HG03196 (cell line): ENCODE measurements around the gene USP7.

ENCODE experiments used
- ATAC-seq: cut with Tn5 transposase; IDR thresholded peaks from one replicate; pipeline ENCODE4 v1.9.1; 2021; ENCODE audit not compliant: unreplicated experiment

USP7 gene

DNA sequence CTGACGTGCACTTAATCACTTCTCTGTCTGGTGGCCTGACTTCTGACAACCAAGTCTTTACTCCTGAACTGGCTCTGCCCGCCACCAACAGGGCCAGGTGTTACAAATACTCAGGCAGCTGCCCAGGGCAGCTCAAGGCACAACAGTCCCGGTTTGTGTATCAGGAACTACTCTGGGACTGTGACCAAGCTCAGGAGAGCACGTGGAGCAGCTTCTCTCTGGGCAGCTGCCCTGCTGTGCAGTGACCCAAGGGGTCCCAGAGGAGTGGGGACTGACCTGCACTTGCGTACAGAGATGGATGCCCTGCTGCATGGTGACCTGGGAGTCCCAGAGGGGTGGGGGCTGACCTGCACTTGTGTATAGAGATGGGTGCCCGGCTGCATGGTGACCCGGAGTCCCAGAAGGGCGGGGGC lies 59.7 kb downstream of the USP7 start:
- no peak for ATAC-seq

DNA sequence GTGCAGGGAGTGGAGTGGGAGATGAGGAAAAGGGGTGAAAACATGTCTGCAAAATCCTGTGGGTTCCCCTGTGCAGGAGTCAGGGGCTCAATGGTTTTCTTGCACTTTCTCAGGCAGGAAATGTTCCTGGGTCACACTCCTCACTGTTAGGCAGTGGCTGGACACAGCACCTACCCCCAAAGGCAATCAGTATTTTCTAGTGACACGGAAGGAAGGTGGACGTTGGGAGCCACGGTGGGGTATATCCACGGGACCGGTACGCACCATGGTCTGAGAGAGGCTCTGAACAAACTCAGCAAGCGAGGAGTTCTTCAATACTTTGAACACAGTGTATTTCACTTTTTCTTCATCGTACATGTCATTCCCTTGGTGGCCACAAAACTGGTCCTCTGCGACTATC lies 60.7 kb downstream of the USP7 start:
- ATAC-seq, result no peak

DNA sequence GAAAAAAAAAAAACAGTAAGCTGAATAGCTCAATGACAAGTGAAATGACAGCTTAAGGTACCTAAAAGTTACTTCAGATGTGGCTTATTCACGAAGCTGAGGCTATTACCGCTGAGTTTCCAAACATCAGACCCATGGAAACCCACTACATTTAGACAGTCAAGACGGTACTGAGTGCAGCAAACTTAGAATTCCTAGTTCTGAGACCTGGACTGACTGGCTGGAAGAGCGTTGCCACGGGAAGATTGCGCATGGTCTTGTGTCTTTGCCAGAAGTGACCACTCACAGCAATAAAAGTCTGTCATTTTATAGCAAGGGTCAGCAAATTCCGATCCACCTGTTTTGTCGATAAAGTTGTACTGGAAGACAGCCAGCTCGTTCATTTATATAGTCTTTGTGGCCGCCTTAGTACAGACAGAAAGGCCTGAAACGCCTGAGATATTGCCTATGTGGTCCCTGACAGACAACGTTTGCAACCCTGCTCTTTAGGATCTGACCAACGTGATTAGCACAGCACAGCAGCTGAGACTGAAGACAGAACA lies 62.3 kb downstream of the USP7 start:
- no peak for ATAC-seq

DNA sequence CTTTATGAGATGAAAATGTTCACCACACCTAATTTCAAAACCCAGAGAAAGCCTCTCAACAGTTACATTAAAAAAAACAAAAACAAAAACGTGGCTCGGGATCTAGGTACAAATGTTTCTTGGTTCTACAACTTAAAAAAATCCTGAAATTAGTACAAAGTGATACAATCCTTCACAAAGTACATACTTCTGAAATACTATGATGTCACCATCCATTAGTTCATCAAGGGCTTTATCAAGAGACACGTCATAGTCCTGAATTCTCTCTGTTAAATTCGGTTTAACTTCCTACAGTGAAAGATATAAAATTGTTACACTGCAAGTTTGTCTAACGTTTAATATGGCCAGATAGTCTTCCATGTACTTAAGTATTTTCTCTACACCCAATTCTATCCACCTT lies 63.4 kb downstream of the USP7 start:
- no peak for ATAC-seq

DNA sequence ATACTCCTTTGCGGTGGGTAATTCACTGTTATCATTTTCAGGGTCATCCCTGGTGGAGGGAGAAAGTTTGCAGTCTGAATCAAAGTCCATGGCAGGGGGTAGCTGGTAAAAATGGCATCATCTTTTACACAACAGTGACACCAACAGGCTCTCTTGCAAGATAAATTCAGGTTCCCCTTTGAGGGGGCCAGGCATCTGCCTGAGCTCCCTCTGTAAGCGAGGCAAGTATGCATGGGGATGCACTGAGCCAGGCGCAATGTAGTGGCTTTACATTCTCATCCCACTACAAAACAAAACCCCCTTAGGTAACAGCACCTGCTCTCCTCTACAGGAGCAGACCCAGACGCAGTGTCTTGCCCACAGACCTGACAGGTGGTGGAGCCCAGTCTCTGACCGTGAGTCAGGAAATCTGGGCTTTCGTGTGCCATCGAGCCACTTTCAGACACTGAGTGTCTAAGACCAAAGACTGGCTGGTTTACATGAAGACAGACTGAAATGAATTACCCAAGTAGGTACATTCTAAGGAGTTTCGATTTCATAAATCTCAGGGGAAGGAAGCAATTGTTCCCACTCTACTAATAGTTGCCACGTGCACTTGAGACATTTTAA lies 63.9 kb downstream of the USP7 start:
- ATAC-seq, result no peak

DNA sequence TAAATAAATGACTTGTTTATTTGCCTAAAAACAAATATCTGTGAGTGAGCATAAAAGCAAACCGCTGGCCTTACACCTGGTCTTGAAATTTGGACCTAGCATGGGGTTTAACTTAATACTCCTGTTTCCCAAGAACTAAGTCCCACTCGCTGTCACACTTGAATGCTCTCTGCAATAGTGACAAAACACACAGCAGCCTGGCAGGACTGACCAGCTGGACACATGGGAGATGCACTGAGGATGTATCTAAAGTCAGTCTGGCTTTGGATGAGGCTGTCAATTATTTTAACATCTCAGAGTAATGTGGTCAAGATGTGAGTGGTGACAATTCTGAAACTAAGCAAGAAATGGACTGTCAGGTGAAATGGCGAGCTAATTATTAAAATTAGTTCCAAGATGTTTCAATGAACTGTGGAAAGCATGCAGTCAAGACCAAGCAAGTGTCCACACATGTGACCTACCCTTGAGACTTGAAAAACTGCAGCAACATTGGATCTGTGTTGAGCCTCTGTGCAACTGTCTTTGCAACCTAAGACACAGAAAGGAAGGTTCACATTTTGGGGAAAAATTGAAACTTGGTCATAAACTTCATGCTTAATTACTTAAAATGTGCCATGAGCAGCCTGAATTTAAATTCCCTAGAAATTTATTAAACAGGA lies 64.9 kb downstream of the USP7 start:
- ATAC-seq, result no peak

DNA sequence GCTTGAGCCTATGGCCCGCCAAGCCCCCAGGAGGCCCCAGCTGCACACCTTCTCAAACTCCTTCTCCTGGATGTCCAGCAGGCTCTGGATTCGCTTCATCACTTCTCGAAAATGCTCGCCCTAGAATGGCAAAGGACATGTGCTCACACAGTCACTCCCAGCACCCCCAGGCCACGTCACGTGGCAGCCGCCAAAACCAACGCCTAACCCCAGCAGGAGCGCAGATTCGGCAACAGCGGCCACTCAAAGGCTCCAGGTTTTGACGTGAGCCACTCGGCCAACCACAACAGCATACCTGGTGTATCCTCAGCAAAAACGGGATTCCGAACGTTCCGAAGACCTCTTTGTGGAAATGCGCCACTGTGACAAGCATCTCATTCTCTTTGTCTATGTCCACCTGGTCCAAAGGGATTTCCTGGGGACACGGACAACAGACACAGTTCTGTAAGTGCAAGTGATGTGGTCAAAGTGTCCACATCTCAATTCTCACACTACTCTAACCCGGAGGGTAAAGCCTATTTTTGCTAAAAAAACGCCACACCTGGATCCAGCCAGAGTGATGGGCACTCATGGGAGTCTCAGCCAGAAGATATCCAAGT lies 68.9 kb downstream of the USP7 start:
- ATAC-seq, result no peak

DNA sequence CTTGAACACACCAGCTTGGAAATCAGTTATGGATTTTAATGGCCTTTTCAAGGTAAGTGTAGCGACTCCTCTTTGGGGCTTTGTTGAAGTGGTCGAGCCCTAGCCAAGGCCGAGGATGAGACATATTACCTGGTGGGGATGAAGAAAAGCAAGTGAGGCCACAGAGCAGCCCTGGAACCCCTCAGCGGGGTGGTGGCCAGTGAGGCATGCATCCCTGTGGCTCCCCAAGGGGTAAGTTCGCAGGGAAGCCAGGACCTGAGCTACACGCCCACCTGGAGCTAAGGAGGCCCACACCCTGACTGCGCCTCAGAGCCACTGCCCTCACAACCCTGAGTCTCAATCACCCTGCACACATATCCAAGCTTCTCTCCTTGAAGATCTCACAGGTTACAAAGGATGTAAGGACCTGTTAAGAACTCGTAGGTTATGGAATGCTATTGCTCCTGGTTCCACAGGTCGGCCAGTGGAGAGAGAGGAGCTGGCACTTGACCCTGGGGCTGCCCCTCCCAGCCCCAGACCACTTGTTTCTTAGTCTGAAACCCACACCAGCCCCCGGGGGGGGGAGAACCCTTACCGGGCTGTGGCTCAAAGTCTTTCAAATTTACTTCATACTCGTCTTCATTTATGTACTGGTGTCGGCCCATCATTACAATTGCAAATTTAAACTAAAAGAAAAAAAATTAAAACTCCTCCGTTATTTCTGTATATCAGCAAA lies 69.6 kb downstream of the USP7 start:
- no peak for ATAC-seq

DNA sequence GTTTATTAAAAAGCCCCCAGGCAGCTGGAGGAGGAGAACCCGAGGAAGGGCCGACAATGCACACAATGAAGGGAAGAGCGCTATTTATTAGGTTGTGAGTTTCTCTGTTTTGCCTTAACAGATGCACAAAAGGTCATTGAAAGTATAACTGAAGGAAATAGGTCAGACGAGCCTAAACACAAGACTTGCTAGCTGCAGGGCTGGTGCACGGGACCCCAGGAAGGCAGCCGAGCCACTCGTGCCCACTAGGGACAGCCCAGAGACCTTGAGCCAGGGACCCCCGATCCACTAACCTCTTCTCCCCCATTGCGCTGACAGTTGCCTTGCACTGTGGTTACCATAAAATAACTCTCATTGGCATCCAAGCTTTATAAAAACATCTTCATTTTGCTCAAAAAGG lies 70.3 kb downstream of the USP7 start:
- no peak for ATAC-seq

DNA sequence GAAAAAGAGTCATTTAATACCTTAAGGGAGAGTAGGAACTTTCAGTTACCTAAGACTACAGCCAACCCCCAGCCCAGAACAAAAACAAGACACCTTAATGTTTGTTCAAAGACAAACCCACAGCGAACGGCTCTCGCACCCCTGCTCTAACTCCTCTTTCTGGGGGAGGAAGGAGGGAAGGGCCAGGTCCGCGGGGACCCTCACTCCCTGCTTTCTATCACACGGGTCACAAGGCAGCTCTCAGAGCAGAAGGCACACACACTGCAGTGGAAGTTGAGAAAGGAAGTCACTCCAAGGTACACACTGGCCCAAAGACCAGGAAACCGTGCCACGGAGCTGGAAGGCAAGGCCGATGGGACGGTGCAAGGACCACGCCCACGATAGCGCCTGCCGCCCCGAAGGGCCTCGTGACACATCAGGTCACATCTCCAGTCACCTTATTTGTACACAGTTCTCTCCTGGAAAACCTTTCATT lies 71.6 kb downstream of the USP7 start:
- ATAC-seq, result peak; percentile 26

- no peak for ATAC-seq
Measured at GRCh38 chr16:8890549-8890921, 73.2 kb downstream of the USP7 start.

DNA sequence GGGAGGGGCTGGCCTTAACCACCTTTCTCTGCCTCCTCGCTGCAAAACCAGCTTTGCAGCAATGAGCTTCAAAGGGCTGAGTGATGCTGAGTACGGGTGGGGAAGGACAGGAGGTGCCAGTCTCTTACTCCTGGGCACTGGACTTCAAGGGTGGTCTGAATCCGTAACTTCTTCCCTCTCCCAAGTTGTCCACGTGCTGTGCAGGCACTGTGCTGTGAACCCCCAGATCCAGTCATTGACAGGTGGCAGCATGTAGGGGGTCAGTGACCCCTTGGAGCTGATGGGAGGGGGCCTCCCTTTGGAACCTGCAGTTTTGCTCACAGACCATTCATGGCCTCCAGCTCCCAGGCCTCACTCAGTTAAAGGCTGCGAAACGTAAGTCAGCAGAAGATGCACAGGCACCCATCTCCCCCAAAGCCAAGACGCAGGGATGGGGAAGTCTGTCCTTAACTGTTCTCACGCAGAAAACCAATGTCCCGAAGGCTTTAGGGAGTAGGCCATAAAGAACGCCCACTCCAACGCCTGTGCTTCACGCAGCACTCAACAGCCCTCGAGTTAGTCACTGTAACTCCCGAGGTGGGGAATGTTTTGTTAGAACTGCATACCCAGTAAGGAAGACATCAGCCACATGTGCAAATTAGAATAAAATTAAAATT lies 73.7 kb downstream of the USP7 start:
- ATAC-seq, result no peak

DNA sequence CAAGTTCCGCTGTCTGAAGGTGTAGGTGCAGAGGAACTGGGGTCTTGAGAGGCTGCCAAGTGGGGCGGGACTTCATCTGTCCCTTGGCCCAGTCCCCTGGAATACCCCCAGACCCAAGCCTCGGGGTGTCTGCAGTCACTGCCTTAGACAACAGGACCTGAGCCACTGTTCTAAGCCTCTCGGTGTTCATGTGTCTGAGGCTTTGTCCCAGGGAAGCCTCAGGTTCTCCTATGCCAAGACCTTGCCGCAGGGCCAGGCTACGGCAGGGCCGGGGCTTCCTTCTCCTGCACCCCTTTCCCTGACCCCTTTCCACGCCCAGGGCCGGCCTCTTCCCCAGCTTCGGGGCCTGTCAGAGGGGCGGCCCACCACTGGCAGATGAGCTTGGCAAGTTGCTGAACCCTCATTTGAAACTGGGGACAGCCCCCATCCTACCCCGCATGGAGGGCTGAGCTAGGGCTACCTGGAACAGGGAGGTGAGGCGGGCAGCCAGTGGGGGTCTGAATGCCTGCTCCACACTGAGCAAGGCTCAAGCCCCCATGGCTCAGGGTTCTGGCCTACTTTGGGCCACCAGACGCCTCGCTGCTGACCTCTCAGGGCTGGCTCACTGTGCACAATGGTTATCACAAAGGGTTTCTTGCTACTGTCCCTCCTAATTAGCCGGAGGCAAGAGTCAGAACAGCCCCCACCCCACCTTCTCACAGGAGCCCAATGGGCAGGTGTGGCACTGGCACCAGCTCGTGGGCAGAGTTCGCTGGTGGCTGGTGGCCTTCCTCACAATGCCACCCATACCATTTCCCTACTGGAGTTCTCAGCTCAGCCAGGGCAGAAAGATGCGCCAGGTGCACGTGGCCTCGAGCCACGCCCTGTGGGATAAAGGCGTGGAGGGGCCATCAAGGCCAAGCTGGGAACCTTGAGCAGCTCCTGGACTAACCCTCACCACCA lies 74.5 kb downstream of the USP7 start:
- ATAC-seq, result no peak

- no peak for ATAC-seq
Measured at GRCh38 chr16:8887952-8888560, 75.7 kb downstream of the USP7 start.

GRCh38 chr16:8887431-8887765 lies 76.3 kb downstream of the USP7 start:
- ATAC-seq, result no peak

GRCh38 chr16:8886593-8887430 lies 76.9 kb downstream of the USP7 start:
- no peak for ATAC-seq

DNA sequence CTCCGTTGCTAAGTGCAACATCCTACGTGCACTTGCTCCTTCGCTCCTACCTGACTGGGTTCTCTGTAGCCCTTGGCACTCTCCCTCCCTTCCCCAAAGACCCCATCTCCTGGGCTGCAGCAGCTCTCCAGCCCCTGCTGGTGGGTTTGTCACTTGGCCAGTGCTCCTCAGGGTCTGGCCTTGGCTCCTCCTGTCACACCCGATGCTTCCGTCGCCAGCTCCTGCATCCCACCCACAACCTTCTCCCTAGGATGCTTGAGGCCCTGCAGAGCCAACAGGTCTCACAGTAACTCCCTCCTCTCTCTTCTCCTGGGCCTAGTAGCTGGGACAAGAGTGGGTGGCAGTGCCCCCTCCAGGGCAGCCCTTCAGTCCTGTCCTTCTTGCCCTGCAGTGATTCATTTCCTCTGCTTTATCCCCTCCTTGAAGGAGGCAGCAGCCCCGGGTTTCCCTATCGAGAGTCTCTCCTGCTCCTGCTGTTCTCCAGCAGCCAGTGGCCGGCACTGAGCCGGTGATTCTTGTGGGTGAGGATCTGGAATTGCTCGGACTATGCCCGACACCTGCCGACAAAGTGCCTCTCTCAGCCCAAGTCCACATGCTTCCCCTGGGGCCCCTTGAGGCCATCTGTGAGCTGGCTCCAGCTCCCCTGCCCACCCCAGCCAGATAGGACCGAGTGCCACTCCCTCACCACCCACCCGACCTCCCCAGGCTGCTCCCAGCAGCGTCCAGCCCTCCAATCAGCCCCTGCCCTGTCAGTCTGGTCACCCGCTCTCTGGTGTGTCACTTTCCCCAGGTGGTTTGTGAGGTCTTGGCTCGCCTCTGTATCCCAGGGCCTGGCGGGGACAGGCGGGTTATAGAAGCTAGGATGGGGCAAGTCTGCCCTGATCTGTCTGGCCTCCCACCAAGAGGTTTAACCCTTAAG lies 77.8 kb downstream of the USP7 start:
- no peak for ATAC-seq
